ENCODE data around the gene SERPINB8. TPM values are rescaled to one million over a fixed set of nuclear protein-coding genes. Genes with fewer than 3 reads are reported as not detected.
"Not testable (repeated sequence)": the region's sequence is repeated elsewhere in the genome, so short reads cannot be mapped to it uniquely, and the experiment has no call there.

The SERPINB8 gene
- total RNA-seq, 2 experiments from 2014 or later: 1.5 to 2.5 TPM

GRCh38 chr18:63924551-63924950 lies 45.3 kb upstream of the SERPINB8 start:
- no peaks in the 10 kb centered on the region for H3K4me1 ChIP-seq (ENCODE audit: insufficient read depth, low read length, poor library complexity, severe bottlenecking)
- H3K4me2 ChIP-seq (ENCODE audit: low read length): no peak overlapping the region
- ChIA-PET POLR2A (no interaction called here), CTCF (ENCODE audit: unreplicated experiment) (no interaction called here)
- H4K20me1 ChIP-seq (ENCODE audit: insufficient read depth, low read length): no peaks in the 10 kb centered on the region
- no peak overlapping the region for H2AFZ ChIP-seq (ENCODE audit: low read length)
- H3K27ac ChIP-seq (ENCODE audit: low read depth, low read length, poor library complexity, severe bottlenecking): no peak overlapping the region
- no peaks in the 10 kb centered on the region for H3K36me3 ChIP-seq (ENCODE audit: insufficient read depth, low read length)
- H3K9me2 ChIP-seq (ENCODE audit: insufficient read depth, low read length): no peaks in the 10 kb centered on the region
- no peak overlapping the region for H3K4me3 ChIP-seq (ENCODE audit: low read depth, low read length, poor library complexity, severe bottlenecking)
- no peak for TF ChIP-seq CTCF (conservative IDR thresholded peaks at IDR 0.05; ENCODE audit: low read length)
- TF ChIP-seq EZH2phosphoT487 (IDR thresholded peaks at IDR 0.05; ENCODE audit: borderline replicate concordance, low read depth, low read length): no peak
- BruUV-seq (replicated peaks): no TSS peak
- H3K9me3 ChIP-seq (ENCODE audit: low read length): no peaks in the 10 kb centered on the region
- no peaks in the 10 kb centered on the region for H3K79me2 ChIP-seq (ENCODE audit: insufficient read depth, low read depth, low read length)
- DNase-seq (ENCODE audit: low spot score): no peak
- intact Hi-C loops (cut with micrococcal nuclease; ENCODE audit: unreplicated experiment): no loop called here

- intact Hi-C loops (cut with micrococcal nuclease; ENCODE audit: unreplicated experiment): no loop called here
- BruUV-seq (replicated peaks): no TSS peak
- no peak for TF ChIP-seq EZH2phosphoT487 (IDR thresholded peaks at IDR 0.05; ENCODE audit: borderline replicate concordance, low read depth, low read length)
- TF ChIP-seq CTCF (conservative IDR thresholded peaks at IDR 0.05; ENCODE audit: low read length): no peak
- DNase-seq (ENCODE audit: low spot score): no peak
- Histone ChIP-seq H3K9me3 (ENCODE audit: low read length) (no peaks in the 10 kb centered on the region), H3K9me2 (ENCODE audit: insufficient read depth, low read length) (no peaks in the 10 kb centered on the region), H3K27ac (ENCODE audit: low read depth, low read length, poor library complexity, severe bottlenecking) (no peak overlapping the region), H4K20me1 (ENCODE audit: insufficient read depth, low read length) (no peaks in the 10 kb centered on the region), H3K4me1 (ENCODE audit: insufficient read depth, low read length, poor library complexity, severe bottlenecking) (no peaks in the 10 kb centered on the region), H3K4me3 (ENCODE audit: low read depth, low read length, poor library complexity, severe bottlenecking) (no peak overlapping the region), H3K36me3 (ENCODE audit: insufficient read depth, low read length) (no peaks in the 10 kb centered on the region), H3K4me2 (ENCODE audit: low read length) (no peak overlapping the region), H2AFZ (ENCODE audit: low read length) (no peak overlapping the region), H3K79me2 (ENCODE audit: insufficient read depth, low read depth, low read length) (no peaks in the 10 kb centered on the region)
- ChIA-PET CTCF (ENCODE audit: unreplicated experiment) (no interaction called here), POLR2A (no interaction called here)
Observed at GRCh38 chr18:63928331-63928730, 41.5 kb upstream of the SERPINB8 start.

GRCh38 chr18:63929369-63929768 lies 40.5 kb upstream of the SERPINB8 start:
- H3K4me3 ChIP-seq (ENCODE audit: low read depth, low read length, poor library complexity, severe bottlenecking); H3K9me3 ChIP-seq (ENCODE audit: low read length); H3K79me2 ChIP-seq (ENCODE audit: insufficient read depth, low read depth, low read length); intact Hi-C loops (cut with micrococcal nuclease; ENCODE audit: unreplicated experiment); H3K36me3 ChIP-seq (ENCODE audit: insufficient read depth, low read length); DNase-seq (ENCODE audit: low spot score); H3K4me2 ChIP-seq (ENCODE audit: low read length); H4K20me1 ChIP-seq (ENCODE audit: insufficient read depth, low read length); CTCF ChIA-PET (ENCODE audit: unreplicated experiment); BruUV-seq (replicated peaks); H2AFZ ChIP-seq (ENCODE audit: low read length); H3K4me1 ChIP-seq (ENCODE audit: insufficient read depth, low read length, poor library complexity, severe bottlenecking); H3K27ac ChIP-seq (ENCODE audit: low read depth, low read length, poor library complexity, severe bottlenecking); H3K9me2 ChIP-seq (ENCODE audit: insufficient read depth, low read length): not testable (repeated sequence)
- POLR2A ChIA-PET: interaction anchor here (0.6 kb wide), 1 partner anchor 12 kb away, joined by 5 read pairs; no protein-coding TSS in a partner anchor

All from OCI-LY7 (cell line).